ENCODE measurements around the gene LDLRAD3. TPM values are rescaled to one million over a fixed set of nuclear protein-coding genes. Genes with fewer than 3 reads are reported as not detected.

Gene LDLRAD3
- total RNA-seq, 4 donors from 2014 or later, result 0.37 to 43.2 (median 3.7) TPM

DNA sequence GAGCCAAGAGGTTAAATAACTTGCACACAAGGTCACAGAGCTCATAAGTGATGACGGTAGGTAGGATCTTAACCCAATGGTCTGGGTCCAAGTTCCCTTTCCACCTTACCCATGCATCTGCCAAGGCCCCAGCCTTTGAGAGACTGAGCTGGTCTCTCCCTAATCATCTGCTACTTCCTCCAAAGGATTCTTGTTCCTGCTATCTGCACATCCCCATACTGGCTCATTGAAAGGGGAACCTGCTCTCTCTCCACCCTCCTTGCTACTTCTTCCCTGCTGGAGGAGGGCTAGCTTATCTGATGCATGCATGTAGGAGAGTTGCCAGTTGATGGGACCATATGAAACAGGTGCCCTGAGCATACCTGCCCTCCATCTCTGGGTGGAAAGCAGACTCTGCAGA is 297.6 kb downstream of the LDLRAD3 start:
- no peaks in the 10 kb centered on the region for H3K4me1 ChIP-seq
- in situ Hi-C loops (cut with MboI; ENCODE audit: low pct_ligation_motif_present in 1 of 4, low pct_unique_long_range_greater_than_20kb in 1 of 4, low sequenced_read_pairs in 3 of 4) (no loop called here), intact Hi-C loops (cut with DNase I; ENCODE audit: low total_unique reads) (no loop called here)
- WGBS, 2 donors (ENCODE audit: low coverage in 1 of 2), result 57 to 80% methylated on average over 1 of the region's 1 CpG
- no peaks in the 10 kb centered on the region for H3K36me3 ChIP-seq
- no peaks in the 10 kb centered on the region for H3K9me3 ChIP-seq
- H3K27me3 ChIP-seq, result no peaks in the 10 kb centered on the region
- DNase-seq, result no peak
- H3K4me3 ChIP-seq, result no peak overlapping the region
- TF ChIP-seq POLR2A (IDR thresholded peaks at IDR 0.05), result no peak
- H3K27ac ChIP-seq, result no peak overlapping the region

DNA sequence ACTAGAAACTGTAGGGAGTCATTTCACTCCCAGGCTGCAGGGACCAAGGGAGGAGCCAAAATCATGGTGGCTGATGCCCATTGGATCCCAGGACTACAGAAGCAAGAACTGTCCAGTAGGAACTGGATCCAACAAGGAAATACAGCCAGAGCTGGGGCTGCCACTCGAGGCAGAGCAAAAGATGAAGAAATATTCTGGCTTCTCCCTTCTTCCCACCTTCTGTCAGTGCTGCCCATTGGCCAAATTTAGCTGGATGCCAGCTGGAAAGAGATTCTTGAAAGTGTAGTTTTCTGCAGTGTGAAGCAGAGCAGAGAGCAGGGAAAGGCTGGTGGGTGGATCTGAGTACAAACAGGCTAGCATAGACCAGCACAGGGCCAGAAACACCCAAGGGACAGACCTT is 299.8 kb downstream of the LDLRAD3 start:
- H3K4me3 ChIP-seq, result no peak overlapping the region
- in situ Hi-C loops (cut with MboI; ENCODE audit: low pct_ligation_motif_present in 1 of 4, low pct_unique_long_range_greater_than_20kb in 1 of 4, low sequenced_read_pairs in 3 of 4) (no loop called here), intact Hi-C loops (cut with DNase I; ENCODE audit: low total_unique reads) (no loop called here)
- no peak for DNase-seq
- H3K27me3 ChIP-seq, result peaks cover 9% of the 10 kb centered on the region
- H3K36me3 ChIP-seq, result no peaks in the 10 kb centered on the region
- no peak overlapping the region for H3K27ac ChIP-seq
- whole genome bisulfite sequencing, 2 donors (ENCODE audit: low coverage in 1 of 2), result 64% methylated on average over 1 of the region's 1 CpG; no CpG with 5 or more reads in 1 of the 2 donors
- no peaks in the 10 kb centered on the region for H3K4me1 ChIP-seq
- TF ChIP-seq CTCF (IDR thresholded peaks at IDR 0.05), result no peak
- TF ChIP-seq POLR2A (IDR thresholded peaks at IDR 0.05), result no peak
- no peak for TF ChIP-seq EP300 (IDR thresholded peaks at IDR 0.05; ENCODE audit: low read depth)
- no peak for TF ChIP-seq POLR2AphosphoS5 (IDR thresholded peaks at IDR 0.05)
- H3K9me3 ChIP-seq, result no peaks in the 10 kb centered on the region

- Histone ChIP-seq H3K4me3 (no peak overlapping the region), H3K9me3 (no peaks in the 10 kb centered on the region), H3K36me3 (no peaks in the 10 kb centered on the region), H3K27me3 (peaks cover 25% of the 10 kb centered on the region), H3K4me1 (no peaks in the 10 kb centered on the region), H3K27ac (no peak overlapping the region)
- TF ChIP-seq POLR2AphosphoS5 (IDR thresholded peaks at IDR 0.05) (no peak), CTCF (IDR thresholded peaks at IDR 0.05) (no peak), EP300 (IDR thresholded peaks at IDR 0.05; ENCODE audit: low read depth) (no peak), POLR2A (IDR thresholded peaks at IDR 0.05) (no peak)
- DNase-seq, result no peak
- WGBS, 2 donors (ENCODE audit: low coverage in 1 of 2), result 38 to 46% methylated on average over 3 of the region's 3 CpGs
- in situ Hi-C loops (cut with MboI; ENCODE audit: low pct_ligation_motif_present in 1 of 4, low pct_unique_long_range_greater_than_20kb in 1 of 4, low sequenced_read_pairs in 3 of 4) (no loop called here), intact Hi-C loops (cut with DNase I; ENCODE audit: low total_unique reads) (no loop called here)
Observed at GRCh38 chr11:36247493-36247892, 303.6 kb downstream of the LDLRAD3 start.

DNA sequence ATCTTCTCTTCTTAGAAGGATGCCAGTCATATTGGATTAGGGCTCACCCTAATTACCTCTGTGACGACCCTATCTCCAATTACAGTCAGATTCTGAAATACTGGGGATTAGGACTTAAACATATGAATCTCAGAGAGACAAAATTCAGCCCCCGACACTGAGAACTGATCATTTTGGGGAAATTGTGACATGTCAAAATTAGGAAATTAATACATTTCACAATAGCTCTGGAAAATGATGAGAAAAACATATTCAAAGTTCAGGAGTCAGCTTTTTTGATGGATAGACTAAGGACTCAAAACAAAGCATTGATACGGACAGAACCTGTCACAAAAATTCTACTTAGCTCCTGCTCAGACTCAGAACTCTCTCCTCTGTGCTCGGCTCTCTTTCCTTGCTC is 304.6 kb downstream of the LDLRAD3 start:
- no peaks in the 10 kb centered on the region for H3K9me3 ChIP-seq
- no peaks in the 10 kb centered on the region for H3K36me3 ChIP-seq
- no peak overlapping the region for H3K27ac ChIP-seq
- intact Hi-C loops (cut with DNase I; ENCODE audit: low total_unique reads) (no loop called here), in situ Hi-C loops (cut with MboI; ENCODE audit: low pct_ligation_motif_present in 1 of 4, low pct_unique_long_range_greater_than_20kb in 1 of 4, low sequenced_read_pairs in 3 of 4) (no loop called here)
- H3K4me1 ChIP-seq, result no peaks in the 10 kb centered on the region
- TF ChIP-seq CTCF (IDR thresholded peaks at IDR 0.05) (no peak), EP300 (IDR thresholded peaks at IDR 0.05; ENCODE audit: low read depth) (no peak), POLR2AphosphoS5 (IDR thresholded peaks at IDR 0.05) (no peak), POLR2A (IDR thresholded peaks at IDR 0.05) (no peak)
- peaks cover 25% of the 10 kb centered on the region for H3K27me3 ChIP-seq
- DNase-seq, result no peak
- 72 to 82% methylated on average over 3 to 4 of the region's 4 CpGs for WGBS, 2 donors (ENCODE audit: low coverage in 1 of 2)
- H3K4me3 ChIP-seq, result no peak overlapping the region

DNA sequence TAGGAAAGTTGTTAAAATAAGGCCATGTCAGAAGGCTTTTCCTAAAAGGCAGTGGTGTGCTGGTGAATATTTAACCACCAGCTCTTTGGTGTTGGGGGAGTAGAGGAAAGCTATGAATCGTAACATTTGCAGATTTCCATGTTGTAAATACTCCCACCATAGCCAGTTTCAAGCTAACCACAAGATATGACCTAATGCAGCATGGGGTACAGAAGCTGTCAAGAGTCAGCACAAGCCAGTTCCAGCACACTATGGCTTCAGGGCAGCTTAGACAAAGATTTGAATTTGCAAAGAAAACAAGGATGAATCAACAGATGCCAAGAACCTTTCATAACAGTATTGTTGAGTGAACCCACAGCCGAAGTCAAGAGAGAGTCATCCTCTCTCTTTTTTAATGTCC is 305.4 kb downstream of the LDLRAD3 start:
- H3K9me3 ChIP-seq, result no peaks in the 10 kb centered on the region
- WGBS, 2 donors (ENCODE audit: low coverage in 1 of 2), result 45 to 64% methylated on average over 2 of the region's 2 CpGs

More for the DNA sequence above, 305.4 kb downstream of the LDLRAD3 start:
- H3K36me3 ChIP-seq, result no peaks in the 10 kb centered on the region
- H3K27me3 ChIP-seq, result peaks cover 25% of the 10 kb centered on the region
- intact Hi-C loops (cut with DNase I; ENCODE audit: low total_unique reads), result no loop called here
- H3K27ac ChIP-seq, result no peak overlapping the region
- DNase-seq, result no peak
- in situ Hi-C loops (cut with MboI; ENCODE audit: low pct_ligation_motif_present in 1 of 4, low pct_unique_long_range_greater_than_20kb in 1 of 4, low sequenced_read_pairs in 3 of 4), result no loop called here
- H3K4me3 ChIP-seq, result no peak overlapping the region
- no peak for TF ChIP-seq POLR2AphosphoS5 (IDR thresholded peaks at IDR 0.05)
- no peaks in the 10 kb centered on the region for H3K4me1 ChIP-seq
